Skeletal muscle satellite cell (primary cell): ENCODE results near the gene SPATA2L.
"Not testable (repeated sequence)": the region's sequence is repeated elsewhere in the genome, so short reads cannot be mapped to it uniquely, and the experiment has no call there.

Experiments
- H3K27me3 ChIP-seq: 2 replicates; pipeline ENCODE4 v1.7.0; 2013; ENCODE audit warnings: low read length; ENCODE audit not compliant: control insufficient read depth, insufficient read depth
- H3K36me3 ChIP-seq: 2 replicates; pipeline ENCODE4 v1.7.0; 2013; ENCODE audit warnings: mild to moderate bottlenecking, control low read depth, low read length; ENCODE audit not compliant: insufficient read depth
- H3K4me1 ChIP-seq: 2 replicates; pipeline ENCODE4 v1.7.0; 2013; ENCODE audit warnings: low read length; ENCODE audit not compliant: control insufficient read depth, insufficient read depth
- H3K4me2 ChIP-seq: 2 replicates; pipeline ENCODE4 v1.7.0; 2013; ENCODE audit warnings: mild to moderate bottlenecking, low read length
- H3K4me3 ChIP-seq: 2 replicates; pipeline ENCODE4 v1.7.0; 2013; ENCODE audit warnings: low read length
- H3K9ac ChIP-seq: 2 replicates; pipeline ENCODE4 v1.7.0; 2013; ENCODE audit warnings: mild to moderate bottlenecking, low read depth, low read length, moderate library complexity
- H3K9me3 ChIP-seq: replicated peaks from 2 replicates; pipeline ENCODE4 v1.7.0; 2013; ENCODE audit warnings: mild to moderate bottlenecking, control low read depth, low read length

SPATA2L gene

DNA sequence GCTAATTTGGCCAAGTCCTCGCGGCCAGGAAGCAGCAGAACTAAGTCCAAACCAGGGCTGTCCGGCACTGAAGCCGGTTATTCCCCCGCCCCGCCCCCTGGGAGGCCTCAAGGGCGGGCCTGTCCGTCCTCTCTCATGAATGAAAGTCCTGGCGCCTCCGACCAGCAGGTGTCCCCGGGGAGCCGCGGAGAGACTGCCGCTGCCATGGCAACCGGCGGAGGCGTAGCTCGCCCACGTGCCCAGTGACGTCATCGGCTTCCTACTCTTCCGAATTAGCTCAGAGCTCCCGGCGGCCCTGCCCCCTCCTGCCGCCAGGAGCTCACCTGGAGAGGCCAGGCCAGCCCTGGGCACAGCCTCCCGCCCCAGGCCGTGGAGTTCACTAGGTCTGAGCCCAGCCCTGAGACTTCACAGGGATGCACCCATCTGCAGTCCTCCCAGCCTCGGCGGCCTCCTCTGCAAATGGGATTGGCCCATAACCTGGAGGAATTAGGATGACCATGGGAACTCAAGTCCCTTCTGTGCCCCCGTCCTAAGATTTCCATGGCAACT lies 1.3 kb downstream of the SPATA2L start:
- Histone ChIP-seq H3K27me3 (no peaks in the 10 kb centered on the region), H3K36me3 (peaks cover 22% of the 10 kb centered on the region), H3K4me1 (peaks cover 20% of the 10 kb centered on the region), H3K4me3 (peak overlapping the region; percentile 88), H3K4me2 (peak overlapping the region; percentile 89), H3K9ac (peak overlapping the region; percentile 84), H3K9me3 (no peaks in the 10 kb centered on the region)

DNA sequence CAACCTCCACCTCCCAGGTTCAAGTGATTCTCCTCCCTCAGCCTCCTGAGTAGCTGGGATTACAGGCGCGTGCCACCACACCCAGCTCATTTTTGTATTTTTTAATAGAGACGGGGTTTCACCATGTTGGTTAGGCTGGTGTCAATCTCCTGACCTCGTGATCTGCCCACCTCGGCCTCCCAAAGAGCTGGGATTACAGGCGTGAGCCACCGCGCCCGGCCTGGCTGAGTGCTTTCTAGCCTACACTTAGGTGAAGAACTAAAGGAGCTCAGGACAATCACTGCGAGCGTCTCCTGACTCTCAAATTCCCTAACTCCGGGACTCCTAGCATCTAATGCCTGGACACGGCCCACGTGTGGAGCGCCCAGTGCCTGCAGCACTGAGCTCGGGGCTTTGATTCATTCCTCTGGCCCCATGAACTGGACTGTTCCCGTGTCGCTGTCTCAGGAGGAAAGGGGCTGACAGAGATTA lies 1.8 kb downstream of the SPATA2L start:
- H3K4me3 ChIP-seq = peak overlapping the region; percentile 51
- H3K9ac ChIP-seq = peak overlapping the region; percentile 17
- peaks cover 17% of the 10 kb centered on the region for H3K4me1 ChIP-seq

DNA sequence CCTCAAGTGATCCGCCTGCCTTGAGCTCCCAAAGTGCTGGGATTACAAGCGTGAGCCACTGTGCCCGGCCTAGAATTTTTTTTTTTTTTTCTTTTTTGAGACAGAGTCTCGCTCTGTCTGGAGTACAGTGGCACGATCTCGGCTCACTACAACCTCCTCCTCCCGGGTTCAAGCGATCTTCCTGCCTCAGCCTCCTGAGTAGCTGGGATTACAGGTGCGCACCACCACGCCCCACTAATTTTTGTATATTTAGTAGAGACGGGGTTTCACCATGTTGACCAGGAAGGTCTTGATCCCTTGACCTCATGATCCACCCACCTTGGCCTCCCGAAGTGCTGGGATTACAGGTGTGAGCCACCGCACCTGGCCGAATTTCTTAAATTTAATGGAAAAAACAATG lies 2.8 kb downstream of the SPATA2L start:
- not testable (repeated sequence) for H3K27me3 ChIP-seq, H3K9ac ChIP-seq, H3K4me3 ChIP-seq, H3K9me3 ChIP-seq, H3K4me2 ChIP-seq
- peaks cover 17% of the 10 kb centered on the region for H3K4me1 ChIP-seq
- H3K36me3 ChIP-seq = peaks cover 32% of the 10 kb centered on the region

More for the DNA sequence above, 1.8 kb downstream of the SPATA2L start:
- H3K4me2 ChIP-seq = peak overlapping the region; percentile 89
- H3K9me3 ChIP-seq, H3K27me3 ChIP-seq: not testable (repeated sequence)
- peaks cover 24% of the 10 kb centered on the region for H3K36me3 ChIP-seq

DNA sequence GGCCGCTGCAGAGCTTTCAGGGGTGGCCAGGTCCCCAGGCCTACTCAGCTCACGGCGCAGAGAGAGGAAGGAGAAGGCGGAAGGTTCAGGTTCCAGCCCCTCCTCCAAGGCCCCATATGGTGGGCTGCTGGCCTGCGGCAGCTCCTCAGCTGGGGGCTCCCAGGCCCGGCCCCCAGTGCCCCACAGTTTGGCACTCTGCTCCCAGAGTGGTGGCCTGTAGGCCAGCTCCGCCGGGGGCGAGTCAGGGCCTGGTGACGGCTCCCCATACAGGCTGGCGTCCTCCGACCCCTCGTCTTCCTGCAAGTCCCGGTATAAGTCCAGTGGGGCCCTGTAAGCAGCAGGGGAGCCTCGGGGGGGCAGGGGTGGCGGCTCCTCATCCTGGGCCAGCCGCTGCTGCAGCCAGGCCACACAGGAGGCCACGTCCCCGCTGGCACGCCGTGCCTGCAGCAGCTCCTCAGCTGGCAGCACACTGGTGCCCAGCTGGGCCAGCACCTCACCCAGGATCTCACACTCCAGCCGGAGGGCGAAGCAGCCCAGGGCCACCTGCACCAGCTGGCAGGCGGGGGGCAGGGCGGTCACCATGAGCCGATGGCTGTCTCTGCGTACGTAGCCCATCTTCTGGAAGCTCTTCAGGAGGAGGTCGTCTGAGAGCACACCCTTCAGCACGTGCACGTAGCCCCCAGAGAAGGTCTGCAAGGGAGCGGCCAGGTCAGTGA lies 3.7 kb downstream of the SPATA2L start:
- Histone ChIP-seq H3K27me3 (no peaks in the 10 kb centered on the region), H3K4me1 (peaks cover 17% of the 10 kb centered on the region), H3K4me3 (no peak overlapping the region), H3K36me3 (peaks cover 39% of the 10 kb centered on the region), H3K9me3 (no peaks in the 10 kb centered on the region), H3K4me2 (no peak overlapping the region), H3K9ac (no peak overlapping the region)

DNA sequence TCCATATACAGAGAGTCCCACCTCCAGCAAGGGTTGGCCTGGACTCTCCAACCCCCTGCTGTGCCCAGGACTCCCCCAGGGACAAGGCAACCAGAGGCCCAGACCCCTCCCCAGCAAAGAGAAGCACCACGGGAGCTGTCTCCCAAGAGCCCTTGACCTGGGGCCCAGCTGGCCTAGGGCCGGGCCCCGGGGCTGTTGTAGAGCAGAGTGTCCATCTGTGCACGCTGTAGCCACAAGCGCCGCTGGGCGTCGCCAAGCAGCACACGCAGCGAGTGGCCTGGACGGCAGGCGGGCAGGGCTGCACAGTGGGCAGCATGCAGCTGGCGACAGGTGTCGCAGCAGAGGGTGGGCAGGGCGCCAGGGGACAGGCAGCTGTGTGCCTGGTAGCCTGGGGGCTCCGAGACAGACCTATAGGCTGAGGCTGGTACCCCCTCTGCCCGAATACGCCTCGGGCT lies 4.3 kb downstream of the SPATA2L start:
- H3K9ac ChIP-seq = no peak overlapping the region
- no peaks in the 10 kb centered on the region for H3K9me3 ChIP-seq
- peaks cover 16% of the 10 kb centered on the region for H3K4me1 ChIP-seq
- H3K4me2 ChIP-seq = no peak overlapping the region
- H3K27me3 ChIP-seq = no peaks in the 10 kb centered on the region
- peaks cover 42% of the 10 kb centered on the region for H3K36me3 ChIP-seq
- no peak overlapping the region for H3K4me3 ChIP-seq

DNA sequence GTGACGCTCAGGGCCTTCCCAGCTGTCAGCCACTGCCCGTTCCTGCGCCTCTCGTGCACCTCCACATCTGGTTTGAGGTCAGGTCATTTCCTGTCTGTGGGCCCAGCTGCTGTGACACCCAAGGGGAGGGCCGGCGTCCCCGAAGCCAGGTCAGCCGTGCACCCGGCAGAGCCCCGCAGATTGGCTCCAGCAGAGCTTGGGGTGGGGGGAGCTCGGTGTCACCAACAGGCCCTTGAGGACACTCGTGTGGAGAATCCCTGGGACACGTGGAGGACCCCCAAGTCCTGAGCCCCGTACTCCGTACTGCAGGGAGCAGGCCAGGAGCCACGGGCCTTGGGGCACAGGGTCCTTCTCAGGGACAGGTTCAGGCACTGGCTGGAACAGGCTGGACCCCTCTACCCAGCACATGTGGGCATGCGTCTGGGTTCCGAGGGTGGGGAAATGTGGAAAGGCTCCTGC lies 4.8 kb downstream of the SPATA2L start:
- H3K4me2 ChIP-seq = no peak overlapping the region
- no peaks in the 10 kb centered on the region for H3K27me3 ChIP-seq
- peaks cover 47% of the 10 kb centered on the region for H3K36me3 ChIP-seq
- H3K4me3 ChIP-seq = no peak overlapping the region
- no peaks in the 10 kb centered on the region for H3K9me3 ChIP-seq
- H3K9ac ChIP-seq = no peak overlapping the region
- peaks cover 11% of the 10 kb centered on the region for H3K4me1 ChIP-seq

DNA sequence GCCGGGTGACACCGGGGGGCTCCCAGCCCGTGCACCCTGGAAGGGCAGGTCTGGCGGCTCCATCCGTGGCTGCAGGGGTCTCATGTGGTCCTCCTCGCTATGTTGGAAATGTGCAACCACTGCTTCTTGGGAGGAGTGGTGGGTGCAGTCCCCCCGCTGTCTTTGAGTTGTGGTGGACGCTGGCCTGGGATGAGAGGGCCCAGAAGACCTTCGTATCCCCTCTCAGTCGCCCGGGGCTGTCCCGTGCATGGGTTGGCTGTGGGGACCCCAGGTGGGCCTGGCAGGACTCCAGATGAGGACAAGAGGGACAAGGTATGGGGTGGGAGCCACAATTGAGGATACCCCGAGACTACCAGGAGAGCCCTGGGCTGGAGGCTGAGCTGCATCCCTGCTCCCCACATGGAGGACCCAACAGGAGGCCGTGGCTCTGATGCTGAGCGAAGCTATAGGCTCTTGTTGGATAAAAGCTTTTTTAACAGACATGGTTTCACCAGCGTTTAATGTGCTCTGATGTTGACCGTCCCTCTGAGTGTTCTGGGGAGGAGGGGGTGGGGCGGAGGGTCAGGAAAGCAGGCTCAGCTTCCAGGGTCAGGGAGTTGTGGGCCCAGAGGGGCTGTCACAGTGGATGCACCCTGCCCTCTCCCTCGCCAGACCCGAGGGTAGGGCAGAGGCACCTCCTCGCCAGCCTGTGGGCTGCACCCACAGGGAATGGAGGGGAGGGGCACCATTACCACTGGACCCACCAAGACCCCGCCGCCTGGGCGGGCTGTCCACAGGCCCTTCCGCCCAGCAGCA lies 5.4 kb downstream of the SPATA2L start:
- peaks cover 52% of the 10 kb centered on the region for H3K36me3 ChIP-seq
- no peak overlapping the region for H3K4me3 ChIP-seq
- H3K9ac ChIP-seq = no peak overlapping the region
- no peak overlapping the region for H3K4me2 ChIP-seq
- H3K9me3 ChIP-seq = no peaks in the 10 kb centered on the region
- no peaks in the 10 kb centered on the region for H3K27me3 ChIP-seq
- H3K4me1 ChIP-seq = peaks cover 11% of the 10 kb centered on the region

DNA sequence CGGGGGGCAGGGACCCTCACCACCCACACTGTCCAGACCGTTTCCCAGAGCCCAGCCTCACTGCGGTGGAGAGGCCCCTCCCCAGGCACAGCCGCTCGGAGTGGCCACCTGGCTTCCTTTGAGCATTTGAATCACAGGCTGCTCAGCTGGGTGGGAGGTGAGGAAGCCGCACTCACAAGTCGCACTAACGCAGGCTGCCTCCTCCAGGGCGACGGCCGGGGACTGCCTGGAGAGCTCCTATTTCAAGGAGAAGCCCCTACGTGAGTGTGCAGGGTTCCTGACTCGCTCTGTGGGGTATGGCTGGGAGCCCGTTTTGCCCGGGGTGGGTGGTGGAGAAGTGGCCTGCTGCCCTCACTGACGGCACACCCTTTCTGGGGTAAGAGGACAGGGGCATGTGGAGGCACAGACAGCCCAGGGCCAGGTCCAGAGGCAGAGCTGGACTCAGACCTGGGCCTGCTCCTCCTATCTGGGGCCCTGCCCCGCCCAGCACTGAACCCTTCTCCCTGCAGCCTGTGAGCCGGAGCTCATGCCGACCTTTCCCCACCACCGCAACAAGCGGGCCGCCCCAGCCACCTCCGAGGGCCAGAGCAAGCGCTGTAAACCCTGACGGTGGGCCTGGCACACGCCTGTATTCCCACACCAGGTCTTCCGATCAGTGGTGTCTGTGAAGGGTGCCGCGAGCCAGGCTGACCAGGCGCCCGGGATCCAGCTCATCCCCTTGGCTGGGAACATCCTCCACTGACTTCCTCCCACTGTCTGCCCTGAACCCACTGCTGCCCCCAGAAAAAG lies 6.2 kb downstream of the SPATA2L start:
- Histone ChIP-seq H3K4me2 (no peak overlapping the region), H3K4me1 (peaks cover 4% of the 10 kb centered on the region), H3K9me3 (no peaks in the 10 kb centered on the region), H3K27me3 (no peaks in the 10 kb centered on the region), H3K36me3 (peaks cover 58% of the 10 kb centered on the region), H3K9ac (no peak overlapping the region), H3K4me3 (no peak overlapping the region)

DNA sequence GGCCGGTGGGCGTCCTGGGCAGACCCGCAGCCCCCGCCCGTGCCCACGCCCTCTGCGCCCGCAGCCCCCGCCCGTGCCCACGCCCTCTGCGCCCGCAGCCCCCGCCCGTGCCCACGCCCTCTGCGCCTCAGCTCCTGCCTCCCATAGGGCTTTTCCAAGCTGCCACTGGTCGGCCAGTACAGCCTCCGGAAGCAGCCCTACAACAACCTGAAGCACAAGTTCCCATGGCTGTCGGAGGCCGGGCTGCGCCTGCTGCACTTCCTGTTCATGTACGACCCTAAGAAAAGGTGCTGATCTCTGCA lies 6.8 kb downstream of the SPATA2L start:
- H3K4me1 ChIP-seq, H3K4me2 ChIP-seq, H3K27me3 ChIP-seq, H3K4me3 ChIP-seq, H3K9me3 ChIP-seq, H3K9ac ChIP-seq: not testable (repeated sequence)
- peaks cover 62% of the 10 kb centered on the region for H3K36me3 ChIP-seq

DNA sequence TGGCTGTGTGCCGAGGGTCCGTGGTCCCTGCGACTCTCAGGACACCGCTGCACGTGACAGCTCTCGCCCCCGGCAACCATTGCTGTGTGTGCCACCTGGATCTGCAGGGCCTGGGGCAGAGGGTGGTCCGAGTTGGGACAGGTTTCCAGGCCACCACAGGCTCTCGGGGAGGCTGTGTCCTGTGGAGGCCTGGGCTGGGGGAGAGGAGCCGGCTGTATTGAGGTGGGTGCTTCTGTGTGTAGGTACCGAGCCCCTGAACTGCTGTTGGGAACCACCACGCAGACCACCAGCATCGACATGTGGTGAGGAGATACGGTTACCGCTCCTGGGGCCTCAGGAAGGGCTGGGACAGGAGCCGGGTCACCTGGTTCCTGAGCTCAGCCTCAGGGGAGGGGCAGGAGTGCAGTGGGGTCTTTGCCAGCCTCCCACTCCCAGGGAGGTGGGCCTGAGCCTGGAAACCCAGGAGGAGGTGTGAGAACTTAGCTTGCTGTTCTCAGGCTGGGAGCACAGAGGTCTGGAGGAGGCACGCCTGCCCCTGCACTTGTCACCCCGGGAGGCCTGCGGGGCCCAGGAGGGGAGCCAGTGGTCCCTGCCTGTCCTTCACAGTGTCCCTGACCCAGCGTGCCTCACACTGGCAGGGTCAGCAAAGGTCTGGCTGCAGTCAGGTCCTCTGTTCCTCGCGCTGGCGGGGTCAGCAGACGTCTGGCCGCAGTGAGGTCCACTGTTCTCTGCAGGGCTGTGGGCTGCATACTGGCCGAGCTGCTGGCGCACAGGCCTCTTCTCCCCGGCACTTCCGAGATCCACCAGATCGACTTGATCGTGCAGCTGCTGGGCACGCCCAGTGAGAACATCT lies 7.3 kb downstream of the SPATA2L start:
- no peaks in the 10 kb centered on the region for H3K9me3 ChIP-seq
- H3K36me3 ChIP-seq = peaks cover 66% of the 10 kb centered on the region
- no peak overlapping the region for H3K4me3 ChIP-seq
- no peaks in the 10 kb centered on the region for H3K27me3 ChIP-seq
- H3K4me1 ChIP-seq = no peaks in the 10 kb centered on the region
- H3K9ac ChIP-seq = no peak overlapping the region
- no peak overlapping the region for H3K4me2 ChIP-seq
